Measurements from ENCODE around the gene SERF1B. TPM values are rescaled to one million over a fixed set of nuclear protein-coding genes. Genes with fewer than 3 reads are reported as not detected.

The SERF1B gene
- total RNA-seq, 4 donors from 2014 or later, result 11.3 to 32.4 (median 21.3) TPM

Small RNA genes within 50 kb of the gene (small RNA-seq; reads per million reads assigned to genes)
- gene CDH12P2, result 0 reads per million in 4 donors

Other genes with a start within 250 kb of the SERF1B start
- gene SMN2, start 24.4 kb downstream of the SERF1B start, total RNA-seq, result 10 to 100 TPM; 10.2 to 47.9 (median 32.2) TPM